Measurements from ENCODE around the gene KCNH4.

KCNH4 gene

GRCh38 chr17:42116705-42117396, 64.1 kb downstream of the KCNH4 start:
- DNase-seq = peak; percentile 74

- DNase-seq = no peak
Observed at GRCh38 chr17:42114118-42114517, 66.8 kb downstream of the KCNH4 start.

DNA sequence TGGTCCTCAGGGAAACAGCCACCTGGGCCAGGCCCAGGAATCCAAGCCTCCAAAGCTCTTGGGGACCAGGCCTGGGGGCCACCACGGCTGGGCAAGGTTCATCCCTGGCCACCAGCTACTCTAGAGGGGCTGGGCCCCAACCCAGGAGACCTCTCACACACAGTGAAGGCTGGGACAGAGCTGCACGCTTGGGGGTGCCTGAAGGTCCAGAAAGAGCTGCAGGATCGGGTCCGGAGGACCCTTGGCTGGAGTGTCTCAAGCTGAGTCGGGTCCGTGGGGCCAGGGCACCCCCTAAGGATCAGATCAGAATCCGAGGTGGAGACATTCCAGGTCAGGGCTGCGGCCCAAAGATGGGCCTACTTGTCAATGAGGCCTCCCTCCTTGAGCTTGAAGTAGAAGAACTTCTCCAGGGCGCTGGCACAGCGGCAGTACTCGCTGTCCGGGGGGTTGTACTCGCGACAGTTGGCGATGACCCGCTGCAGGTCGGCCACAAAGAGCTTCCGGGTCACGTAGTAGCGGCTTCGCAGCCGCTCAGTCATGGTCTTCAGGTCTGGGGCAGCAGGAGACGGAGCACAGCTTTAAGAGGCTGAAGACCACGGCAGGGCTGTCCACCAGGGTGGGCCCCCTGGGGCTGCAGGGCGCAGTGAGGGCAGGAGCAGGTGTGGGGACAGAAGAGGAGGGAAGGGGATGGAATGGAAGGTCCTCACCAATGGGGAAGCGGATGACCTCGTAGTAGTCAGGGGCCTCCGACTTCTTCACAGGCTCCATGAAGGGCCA, 67.5 kb downstream of the KCNH4 start:
- no peak for DNase-seq

DNA sequence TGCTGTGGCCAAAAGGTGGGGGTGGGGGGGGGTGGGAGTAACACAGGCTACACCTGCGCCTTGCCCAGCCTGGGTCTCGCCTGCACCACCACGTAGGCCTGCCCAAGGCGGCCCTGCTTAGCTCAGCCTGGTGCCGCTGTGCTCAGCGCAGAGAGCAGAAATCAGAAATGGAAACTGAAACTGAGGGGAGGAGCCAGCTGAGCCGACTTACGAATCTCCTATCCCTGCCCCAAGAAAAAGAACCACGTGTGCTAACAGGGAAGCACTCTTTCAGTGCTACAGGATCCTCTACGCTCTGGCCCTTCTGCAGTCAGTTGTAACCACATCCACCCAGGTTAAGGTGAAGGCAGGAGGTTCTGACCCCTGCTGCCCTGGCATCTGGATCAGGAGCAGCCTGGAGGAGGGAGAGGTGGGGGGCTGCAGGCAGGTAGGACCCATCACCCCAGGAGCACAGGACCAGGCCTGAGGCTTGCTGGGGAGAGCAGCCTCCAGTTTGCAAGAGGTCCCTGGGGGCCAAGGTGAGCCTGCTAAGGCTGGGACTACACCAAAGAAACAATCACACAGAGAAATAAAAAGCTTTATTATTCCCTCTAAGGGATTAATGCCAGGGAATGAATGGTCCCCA, 68.3 kb downstream of the KCNH4 start, which contains the start of gene DHX58:
TSS of gene DHX58 (minus strand) at position 163 of the 625 bp plus-strand sequence. CDS start 822 bp downstream, outside the sequence.
- DNase-seq = peak; percentile 82

DNA sequence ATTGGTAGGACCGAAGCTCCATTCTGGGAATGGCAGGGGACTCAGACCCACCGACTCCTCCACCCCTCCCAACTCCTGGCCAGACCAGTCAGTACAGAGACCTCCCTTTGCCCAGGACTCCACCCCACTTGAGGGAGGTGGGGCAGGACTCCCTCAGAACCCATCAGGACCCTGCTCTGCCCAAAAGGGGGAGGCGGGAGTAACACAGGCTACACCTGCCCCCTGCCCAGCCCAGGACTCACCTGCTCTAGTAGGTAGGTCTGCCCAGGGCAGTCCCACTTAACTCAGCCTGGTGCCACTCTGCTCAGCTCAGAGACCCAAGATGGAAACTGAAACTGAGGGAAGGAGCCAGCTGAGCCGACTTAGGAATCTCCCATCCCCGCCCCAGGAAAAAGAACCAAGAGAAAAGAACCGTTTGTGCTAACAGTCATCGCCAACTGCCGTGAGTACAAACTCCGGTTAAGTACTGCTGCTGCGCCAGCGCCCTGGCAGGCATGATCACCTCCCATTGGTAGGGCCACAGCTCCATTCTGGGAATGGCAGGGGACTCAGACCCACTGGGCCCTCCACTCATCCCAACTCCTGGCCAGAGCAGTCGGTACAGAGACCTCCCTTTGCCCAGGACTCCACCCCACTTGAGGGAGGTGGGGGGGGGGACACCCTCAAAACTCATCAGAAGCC, 68.9 kb downstream of the KCNH4 start:
- no peak for DNase-seq

DNA sequence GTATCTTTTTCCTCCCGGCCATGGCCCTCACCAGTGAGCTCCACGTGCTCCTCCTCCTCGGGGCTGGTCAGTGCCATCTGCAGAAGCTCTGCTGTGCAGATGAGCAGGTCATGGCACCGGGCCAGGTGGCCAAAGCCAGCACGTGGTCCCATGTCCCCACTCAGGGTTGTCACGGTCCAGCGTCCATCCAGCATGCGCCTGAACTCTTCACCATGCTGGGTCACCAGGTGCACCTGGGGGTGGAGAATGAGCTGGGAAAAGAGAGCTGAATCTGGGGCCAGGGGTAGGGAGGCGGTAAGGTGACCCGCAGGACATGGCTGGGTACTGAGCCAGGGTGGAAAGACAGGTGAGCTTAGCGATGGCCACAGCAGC, 69.7 kb downstream of the KCNH4 start:
- no peak for DNase-seq

DNA sequence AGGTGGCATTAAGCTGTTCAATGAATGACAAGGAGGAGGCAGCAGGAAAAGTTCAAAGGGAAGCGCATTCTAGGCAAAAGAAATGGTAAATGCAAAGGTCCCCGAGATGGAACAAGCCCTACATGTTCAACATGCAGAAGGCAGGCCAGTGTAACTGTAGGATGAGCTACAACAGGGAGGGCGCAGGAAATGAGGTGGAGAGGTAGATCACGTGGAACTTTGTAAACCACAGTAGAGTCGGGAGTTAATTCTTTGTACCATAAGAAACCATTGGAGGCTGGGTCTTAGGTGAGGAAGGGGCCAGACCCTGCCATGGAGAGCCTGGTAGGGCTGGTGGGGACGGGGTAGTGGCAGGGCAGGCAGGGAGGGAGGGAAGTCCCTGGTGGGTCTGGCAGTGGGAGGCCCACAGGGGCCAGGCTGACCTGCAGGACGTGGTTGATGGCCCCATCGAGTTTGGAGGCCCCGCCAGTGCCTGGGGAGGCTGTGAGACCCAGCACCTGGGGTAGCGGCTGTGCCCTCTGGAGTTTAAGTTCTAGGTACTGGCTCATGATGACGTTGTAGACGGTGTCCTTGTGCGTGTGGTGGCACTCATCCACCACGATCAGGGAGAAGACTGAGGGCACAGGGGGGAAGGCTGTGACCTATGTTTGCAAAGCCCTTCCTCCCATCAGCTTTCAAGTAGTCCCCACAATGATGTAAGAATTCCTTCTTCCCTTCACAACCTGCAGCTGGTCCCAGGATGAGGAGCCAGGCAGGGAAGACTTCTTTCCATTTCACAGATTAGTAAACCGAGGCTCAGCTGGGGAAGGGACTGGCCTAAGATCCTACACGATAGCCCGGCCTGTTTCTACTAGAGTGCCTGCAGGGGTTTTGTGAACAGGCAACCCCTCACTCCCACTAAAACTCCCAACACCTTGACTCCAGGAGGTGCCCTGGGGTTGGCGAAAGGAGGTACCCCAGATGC, 70.4 kb downstream of the KCNH4 start:
- no peak for DNase-seq

DNA sequence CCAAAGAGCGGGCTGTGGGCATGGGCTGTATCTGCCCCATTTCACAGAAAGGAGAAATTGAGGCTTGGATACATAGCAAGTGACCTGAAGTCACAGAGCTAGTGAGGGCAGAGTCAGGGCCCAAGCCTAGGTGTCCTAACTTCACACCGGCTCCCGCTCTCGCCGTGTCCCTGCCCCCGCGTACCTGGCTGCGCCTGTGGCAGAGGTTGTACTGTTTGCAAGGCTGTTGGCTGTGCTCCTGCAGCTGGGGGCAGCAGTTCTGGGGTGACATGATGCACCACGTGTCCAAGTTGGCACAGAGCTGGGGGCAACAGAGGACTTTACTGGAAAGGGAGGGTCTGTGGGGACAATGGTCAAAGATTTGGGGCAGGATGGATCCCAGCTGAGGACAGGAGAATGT, 71.9 kb downstream of the KCNH4 start:
- no peak for DNase-seq

DNA sequence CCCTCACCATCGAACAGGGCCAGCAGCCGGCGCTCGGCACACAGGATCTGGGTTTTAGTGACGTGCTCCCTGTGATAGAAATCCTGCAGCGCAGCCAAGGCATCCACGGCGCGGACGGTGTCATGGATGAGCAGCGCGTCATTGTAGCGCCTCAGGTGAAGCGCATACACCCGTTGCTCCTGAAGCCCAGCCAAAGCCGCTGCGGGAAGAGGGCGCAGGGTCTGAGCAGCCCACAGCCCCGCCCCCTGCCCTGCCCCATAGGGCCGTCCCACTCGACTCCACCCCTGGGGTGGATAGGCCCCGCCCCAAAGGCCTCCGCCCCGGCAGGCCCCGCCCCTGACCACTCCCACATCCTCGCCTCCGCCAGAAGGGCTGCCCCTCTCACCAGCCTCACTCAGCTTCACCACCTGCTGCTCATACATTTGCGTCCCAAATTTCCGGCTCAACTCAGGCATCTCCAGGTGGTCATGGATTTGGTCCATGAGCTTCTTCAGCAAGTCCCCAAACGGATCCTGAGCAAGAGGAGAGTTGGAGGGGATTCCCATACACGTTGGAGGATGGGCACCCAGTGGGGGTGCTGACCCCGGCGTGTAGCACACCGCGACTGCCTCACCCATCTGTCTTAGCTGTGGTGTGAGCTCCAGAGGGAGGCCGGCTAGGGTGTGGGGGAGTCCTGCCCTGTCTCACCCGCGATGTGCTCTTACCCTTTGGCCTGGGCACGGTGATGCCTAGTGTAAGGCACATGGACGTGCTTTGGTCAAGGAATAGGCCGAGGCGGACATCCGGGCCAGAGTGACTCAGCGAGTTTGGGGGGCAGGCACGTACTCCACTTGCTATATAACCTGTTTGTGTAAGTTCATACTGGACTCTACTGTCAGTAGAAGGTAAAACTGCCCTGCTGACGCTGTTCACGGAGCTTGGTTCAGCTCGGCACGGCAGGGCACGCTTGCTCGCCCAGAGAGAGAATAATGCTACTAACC, 73.1 kb downstream of the KCNH4 start:
- peak; percentile 60 for DNase-seq

DNA sequence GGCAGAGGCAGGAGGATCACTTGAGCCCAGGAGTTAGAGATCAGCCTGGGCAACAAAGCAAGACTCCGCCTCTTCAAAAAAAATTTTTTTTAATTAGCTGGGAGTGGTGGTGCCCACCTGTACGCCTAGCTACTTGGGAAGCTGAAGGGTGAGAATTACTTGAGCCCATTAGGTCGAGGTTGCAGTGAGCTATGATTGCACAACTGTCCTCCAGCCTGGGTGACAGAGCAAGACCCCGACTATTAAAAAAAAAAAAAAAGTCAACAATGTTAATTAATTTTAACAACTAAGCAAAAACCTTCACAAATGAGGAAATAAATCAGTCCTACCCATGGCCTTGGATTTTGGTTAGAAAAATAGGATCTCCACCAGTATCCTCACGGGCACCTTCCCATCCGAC, 73.8 kb downstream of the KCNH4 start:
- no peak for DNase-seq

Measured in fibroblast of skin of scalp (primary cell).